Effector memory CD8-positive, alpha-beta T cell (primary cell): ENCODE measurements around the gene ABCD3.

Experiments used
- ATAC-seq: fragments of 150-1000 bp; cut with Tn5 transposase; replicated peaks from 2 replicates; pipeline ENCODE4 v1.10.0; 2021; ENCODE audit warnings: mild to moderate bottlenecking, moderate library complexity
- DNase-seq, 3 experiments: peaks; one replicate each; pipeline ENCODE4 v3.0.0; 2021
- H3K27ac Mint-ChIP-seq, 2 donors: one replicate each; pipeline ENCODE4 v1.8.0; 2022; ENCODE audit warnings: mild to moderate bottlenecking in 2 of 2, mixed read lengths in 2 of 2, moderate library complexity in 2 of 2
- H3K27me3 Mint-ChIP-seq, 2 donors: one replicate each; pipeline ENCODE4 v1.8.0; 2022; ENCODE audit warnings: mixed read lengths in 2 of 2
- H3K36me3 Mint-ChIP-seq: one replicate; pipeline ENCODE4 v1.8.0; 2022; ENCODE audit warnings: mild to moderate bottlenecking, moderate library complexity, mixed read lengths; ENCODE audit not compliant: insufficient read depth
- H3K4me1 Mint-ChIP-seq, 2 donors: one replicate each; pipeline ENCODE4 v1.8.0; 2022; ENCODE audit warnings: low read depth in 2 of 2, mixed read lengths in 2 of 2
- H3K4me3 Mint-ChIP-seq, 2 donors: one replicate each; pipeline ENCODE4 v1.8.0; 2022; ENCODE audit warnings: mild to moderate bottlenecking in 2 of 2, mixed read lengths in 2 of 2, moderate library complexity in 2 of 2
- H3K9me3 Mint-ChIP-seq, 2 donors: one replicate each; pipeline ENCODE4 v1.8.0; 2022; ENCODE audit warnings: mixed read lengths in 2 of 2

The ABCD3 gene

DNA sequence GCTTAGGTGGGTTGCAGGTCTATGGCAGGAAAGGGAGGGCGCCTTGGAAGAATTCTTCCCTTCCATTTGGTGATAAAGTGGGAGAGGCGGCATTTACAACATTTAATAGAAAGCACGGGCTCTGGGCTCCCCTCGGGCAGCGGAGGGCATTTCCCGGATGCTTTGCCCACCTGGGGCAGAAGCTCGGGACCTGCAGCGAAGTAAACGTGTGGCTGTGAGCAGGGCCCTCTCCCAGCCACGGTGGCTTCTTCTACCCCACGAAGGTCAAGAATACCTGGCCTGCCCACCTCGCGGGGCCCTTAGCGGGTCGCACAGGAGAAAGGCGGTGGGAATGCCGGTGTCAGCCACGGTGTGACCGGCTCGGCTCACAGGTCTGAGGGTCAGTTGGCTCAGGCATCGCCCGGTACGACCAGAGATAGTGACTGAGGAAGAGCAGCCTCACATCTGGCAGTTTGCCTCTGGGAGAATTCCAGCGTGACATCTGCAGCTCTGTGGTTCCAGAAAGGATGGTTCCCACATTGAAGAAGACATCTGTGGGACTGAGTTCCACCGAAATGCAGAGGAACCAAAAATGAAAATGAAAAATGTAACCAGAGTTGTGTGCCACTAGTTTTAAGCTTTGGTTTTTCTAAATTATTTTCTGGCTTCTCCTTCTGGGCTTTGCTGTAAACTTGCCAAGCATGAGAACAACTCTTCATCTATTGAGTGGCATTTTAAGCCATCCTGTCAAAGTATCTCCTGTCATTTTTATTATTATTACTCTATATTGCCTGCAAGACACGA lies 124.1 kb downstream of the ABCD3 start:
- DNase-seq (no peak), ATAC-seq (peak; percentile 24)
- Mint-ChIP-seq H3K36me3 (peaks cover 2% of the 10 kb centered on the region), H3K27me3 (peaks cover 83 to 93% of the 10 kb centered on the region in 2 donors), H3K4me1 (peaks cover 10 to 16% of the 10 kb centered on the region in 2 donors), H3K27ac (no peak overlapping the region), H3K4me3 (peak overlapping the region; percentile 66 to 83), H3K9me3 (no peaks in the 10 kb centered on the region)

DNA sequence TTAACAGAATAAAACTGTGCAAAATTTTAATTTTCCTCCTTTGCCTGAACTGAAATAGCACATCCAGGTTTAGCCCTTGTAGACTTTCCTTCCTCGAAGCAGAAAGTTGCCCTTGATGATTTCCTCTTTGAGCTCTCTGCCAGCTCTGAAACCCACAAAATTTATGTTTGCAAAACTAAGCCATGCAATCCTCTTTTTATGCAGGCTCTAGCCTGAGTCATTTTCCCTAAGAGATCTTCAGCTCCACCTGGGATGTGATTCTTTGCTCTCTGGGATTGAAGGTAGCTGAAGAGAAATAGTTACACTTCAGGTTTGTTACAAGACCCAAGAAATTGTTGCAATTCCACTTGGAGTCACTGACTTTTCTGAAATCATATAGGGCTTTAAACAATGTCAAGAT lies 124.8 kb downstream of the ABCD3 start:
- Mint-ChIP-seq H3K4me3 (peak overlapping the region; percentile 66 to 83), H3K36me3 (no peaks in the 10 kb centered on the region), H3K4me1 (peaks cover 10 to 16% of the 10 kb centered on the region in 2 donors), H3K27ac (no peak overlapping the region), H3K9me3 (no peaks in the 10 kb centered on the region), H3K27me3 (peaks cover 83 to 93% of the 10 kb centered on the region in 2 donors)
- DNase-seq (no peak), ATAC-seq (no peak)

DNA sequence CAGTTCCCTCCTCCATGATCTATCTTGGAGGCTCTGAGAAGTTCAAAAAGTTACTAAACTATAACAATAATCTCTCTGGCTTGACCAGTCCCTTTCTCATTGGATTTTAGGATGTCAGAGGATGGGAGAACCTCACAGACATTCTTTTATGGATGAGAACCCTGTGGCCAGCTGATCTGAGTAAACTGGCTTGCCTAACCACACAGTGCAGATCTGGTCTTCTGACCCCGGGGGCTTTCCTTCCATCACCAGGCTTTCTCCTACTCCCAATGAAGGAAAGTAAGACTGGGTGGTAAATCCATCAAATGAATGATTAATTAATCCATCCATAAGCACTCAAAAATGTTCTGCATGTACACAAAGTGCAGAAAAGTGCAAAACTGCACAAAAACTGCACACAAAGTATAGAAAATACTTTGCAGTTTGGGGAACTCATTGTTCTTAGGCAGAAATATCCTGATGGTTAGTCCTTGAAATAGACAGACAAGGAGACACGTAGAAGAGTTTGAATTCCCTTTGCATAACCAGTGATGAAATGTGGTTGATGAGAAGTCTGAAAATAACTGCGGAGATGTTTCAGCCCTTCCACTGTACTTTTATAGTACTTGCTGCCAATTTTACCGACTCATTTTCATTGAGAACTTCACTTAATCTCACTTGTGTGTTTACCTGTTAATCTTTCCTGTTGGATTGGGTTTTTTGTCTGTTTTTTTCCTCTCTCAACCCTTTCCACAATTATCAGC lies 125.9 kb downstream of the ABCD3 start:
- Mint-ChIP-seq H3K27me3 (peaks cover 73 to 88% of the 10 kb centered on the region in 2 donors), H3K4me3 (no peak overlapping the region), H3K4me1 (peaks cover 10 to 16% of the 10 kb centered on the region in 2 donors), H3K36me3 (no peaks in the 10 kb centered on the region), H3K27ac (no peak overlapping the region), H3K9me3 (no peaks in the 10 kb centered on the region)
- DNase-seq (no peak), ATAC-seq (no peak)

- Mint-ChIP-seq H3K9me3 (no peaks in the 10 kb centered on the region), H3K27me3 (peaks cover 66 to 85% of the 10 kb centered on the region in 2 donors), H3K4me1 (peaks cover 10 to 16% of the 10 kb centered on the region in 2 donors), H3K4me3 (no peak overlapping the region), H3K36me3 (no peaks in the 10 kb centered on the region), H3K27ac (no peak overlapping the region)
- no peak for ATAC-seq
- no peak for DNase-seq
Observed at GRCh38 chr1:94544706-94545490, 126.7 kb downstream of the ABCD3 start.

DNA sequence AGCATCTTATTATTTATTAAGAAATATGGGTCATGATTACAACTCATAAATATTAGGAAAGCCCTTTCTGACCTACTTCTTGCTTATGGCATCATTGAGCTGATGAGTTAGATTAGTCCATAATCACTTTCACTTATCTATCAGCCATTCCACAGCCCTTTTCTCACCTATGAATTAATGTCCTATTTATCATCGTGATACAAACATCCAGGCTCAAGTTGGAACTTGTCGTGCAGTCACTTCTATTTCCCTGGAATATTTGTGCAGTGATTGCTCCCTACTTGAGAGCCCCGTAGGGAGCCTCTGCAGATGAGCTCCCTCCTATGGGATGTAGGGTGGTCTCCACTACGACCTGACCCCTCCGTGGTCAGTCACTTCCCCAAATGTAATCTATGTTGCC lies 131.5 kb downstream of the ABCD3 start:
- H3K4me1 Mint-ChIP-seq: no peaks in the 10 kb centered on the region
- H3K9me3 Mint-ChIP-seq: no peaks in the 10 kb centered on the region
- H3K27ac Mint-ChIP-seq: no peak overlapping the region
- no peaks in the 10 kb centered on the region for H3K36me3 Mint-ChIP-seq
- ATAC-seq: no peak
- DNase-seq: no peak
- H3K27me3 Mint-ChIP-seq: peaks cover 47 to 67% of the 10 kb centered on the region in 2 donors
- H3K4me3 Mint-ChIP-seq: no peak overlapping the region

DNA sequence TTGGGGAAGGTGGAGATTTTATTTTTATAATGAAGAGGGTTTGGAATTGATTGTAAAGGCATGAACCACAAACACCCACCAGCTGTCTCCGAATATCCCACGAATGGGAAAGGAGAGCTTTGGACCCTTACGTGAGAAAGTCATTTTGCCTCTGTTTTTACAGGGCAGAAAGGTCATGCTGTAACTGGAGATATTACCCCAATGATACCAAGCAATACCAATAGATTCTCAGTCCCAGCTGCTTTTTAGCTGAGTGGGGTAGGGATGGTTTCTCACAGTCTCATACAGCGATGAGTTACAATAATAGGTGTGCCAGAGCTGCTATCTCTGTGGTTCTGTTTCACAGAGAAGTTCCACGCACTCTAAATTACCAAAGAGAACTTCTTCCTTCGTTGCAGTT lies 132.2 kb downstream of the ABCD3 start:
- H3K4me3 Mint-ChIP-seq: no peak overlapping the region
- H3K27ac Mint-ChIP-seq: no peak overlapping the region
- peaks cover 50 to 70% of the 10 kb centered on the region in 2 donors for H3K27me3 Mint-ChIP-seq
- DNase-seq (no peak), ATAC-seq (no peak)
- H3K4me1 Mint-ChIP-seq: no peaks in the 10 kb centered on the region
- H3K9me3 Mint-ChIP-seq: no peaks in the 10 kb centered on the region
- no peaks in the 10 kb centered on the region for H3K36me3 Mint-ChIP-seq

GRCh38 chr1:94550800-94551241 lies 132.6 kb downstream of the ABCD3 start:
- Mint-ChIP-seq H3K27ac (no peak overlapping the region), H3K36me3 (no peaks in the 10 kb centered on the region), H3K4me3 (no peak overlapping the region), H3K9me3 (no peaks in the 10 kb centered on the region), H3K27me3 (peaks cover 51 to 73% of the 10 kb centered on the region in 2 donors), H3K4me1 (no peaks in the 10 kb centered on the region)
- ATAC-seq: no peak
- DNase-seq: no peak

- H3K4me1 Mint-ChIP-seq: no peaks in the 10 kb centered on the region
- no peak for ATAC-seq
- no peaks in the 10 kb centered on the region for H3K9me3 Mint-ChIP-seq
- H3K27ac Mint-ChIP-seq: no peak overlapping the region
- no peak for DNase-seq
- peaks cover 45 to 67% of the 10 kb centered on the region in 2 donors for H3K27me3 Mint-ChIP-seq
- H3K4me3 Mint-ChIP-seq: no peak overlapping the region
- no peaks in the 10 kb centered on the region for H3K36me3 Mint-ChIP-seq
Observed at GRCh38 chr1:94551449-94551848, 133.3 kb downstream of the ABCD3 start.

- Mint-ChIP-seq H3K27me3 (peaks cover 38 to 60% of the 10 kb centered on the region in 2 donors), H3K4me3 (no peak overlapping the region), H3K4me1 (no peaks in the 10 kb centered on the region), H3K36me3 (no peaks in the 10 kb centered on the region), H3K27ac (no peak overlapping the region), H3K9me3 (no peaks in the 10 kb centered on the region)
- ATAC-seq (no peak), DNase-seq (no peak)
Observed at GRCh38 chr1:94552071-94552586, 133.9 kb downstream of the ABCD3 start.

GRCh38 chr1:94553323-94553730 lies 135.1 kb downstream of the ABCD3 start:
- Mint-ChIP-seq H3K27me3 (peaks cover 33 to 48% of the 10 kb centered on the region in 2 donors), H3K9me3 (no peaks in the 10 kb centered on the region), H3K36me3 (no peaks in the 10 kb centered on the region), H3K4me3 (no peak overlapping the region), H3K27ac (no peak overlapping the region), H3K4me1 (no peaks in the 10 kb centered on the region)
- no peak for DNase-seq
- no peak for ATAC-seq

DNA sequence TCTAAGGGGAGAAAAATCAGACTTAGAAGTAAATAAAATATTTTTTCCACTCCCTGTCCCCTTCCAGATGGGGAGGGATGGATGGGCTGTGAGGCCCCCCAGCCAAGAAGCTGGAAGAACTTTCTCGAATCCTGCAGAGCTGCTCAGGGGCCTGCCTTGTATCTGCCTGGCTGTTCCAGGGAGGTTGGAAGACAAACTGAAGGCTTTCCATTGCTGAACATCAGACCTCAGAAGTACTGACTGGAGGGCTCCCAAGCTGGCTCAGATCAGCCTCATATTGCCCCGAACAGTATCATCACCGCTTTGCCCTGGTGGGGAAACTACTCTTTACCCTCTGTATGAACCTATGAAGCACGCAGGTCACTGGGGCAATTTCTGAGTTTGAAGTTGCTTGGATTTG lies 135.7 kb downstream of the ABCD3 start:
- peaks cover 33 to 46% of the 10 kb centered on the region in 2 donors for H3K27me3 Mint-ChIP-seq
- no peak overlapping the region for H3K4me3 Mint-ChIP-seq
- no peaks in the 10 kb centered on the region for H3K4me1 Mint-ChIP-seq
- no peak for DNase-seq
- H3K27ac Mint-ChIP-seq: no peak overlapping the region
- H3K9me3 Mint-ChIP-seq: no peaks in the 10 kb centered on the region
- no peaks in the 10 kb centered on the region for H3K36me3 Mint-ChIP-seq
- ATAC-seq: no peak

DNA sequence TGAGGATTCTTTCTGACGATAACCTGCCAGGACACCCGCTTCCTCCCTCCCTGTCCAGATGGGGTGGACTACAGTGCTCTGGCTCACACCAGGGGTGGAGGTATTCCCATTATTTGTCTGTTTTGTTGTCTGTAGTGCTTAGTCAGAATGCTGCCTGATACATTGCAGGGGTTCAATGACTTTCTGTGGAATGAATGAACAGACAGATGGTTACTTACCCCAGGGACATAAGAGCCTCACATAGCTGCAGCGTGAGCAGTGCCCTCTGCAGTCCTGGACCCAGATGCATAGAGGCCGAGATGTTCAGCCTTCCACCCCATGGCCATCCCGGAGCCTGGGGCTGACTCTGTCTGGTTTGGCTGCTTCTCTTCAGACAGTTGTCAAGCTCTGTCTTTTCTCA lies 136.4 kb downstream of the ABCD3 start:
- no peaks in the 10 kb centered on the region for H3K4me1 Mint-ChIP-seq
- no peak for DNase-seq
- H3K27ac Mint-ChIP-seq: no peak overlapping the region
- H3K27me3 Mint-ChIP-seq: peaks cover 33 to 43% of the 10 kb centered on the region in 2 donors
- H3K9me3 Mint-ChIP-seq: no peaks in the 10 kb centered on the region
- H3K4me3 Mint-ChIP-seq: no peak overlapping the region
- ATAC-seq: no peak
- H3K36me3 Mint-ChIP-seq: no peaks in the 10 kb centered on the region

GRCh38 chr1:94555091-94555490 lies 136.9 kb downstream of the ABCD3 start:
- H3K27me3 Mint-ChIP-seq: peaks cover 30 to 38% of the 10 kb centered on the region in 2 donors
- DNase-seq (no peak), ATAC-seq (no peak)
- no peaks in the 10 kb centered on the region for H3K9me3 Mint-ChIP-seq
- H3K4me3 Mint-ChIP-seq: no peak overlapping the region
- H3K36me3 Mint-ChIP-seq: no peaks in the 10 kb centered on the region
- no peak overlapping the region for H3K27ac Mint-ChIP-seq
- no peaks in the 10 kb centered on the region for H3K4me1 Mint-ChIP-seq
